Measurements from ENCODE around the gene SLC25A13. TPM values are rescaled to one million over a fixed set of nuclear protein-coding genes. Genes with fewer than 3 reads are reported as not detected.

SLC25A13 gene
- total and polyA plus RNA-seq, 9 of the 15 experiments (the other 6 are each of a cell fraction or from before 2014, with no cell fraction given): 21.4 to 80.2 (median 58.7) TPM

GRCh38 chr7:96303105-96303685 lies 18.7 kb downstream of the SLC25A13 start:
- in situ Hi-C loops (cut with MboI): no loop called here
- H3K4me2 ChIP-seq (ENCODE audit: insufficient read depth, low read length): peak overlapping the region; percentile 56
- no peaks in the 10 kb centered on the region for H3K27me3 ChIP-seq (ENCODE audit: control insufficient read depth in 2 of 2, insufficient read depth in 2 of 2, low read length in 2 of 2)
- CTCF ChIA-PET (ENCODE audit: low intra/inter-chr PET ratio): no interaction called here
- intact Hi-C loops (cut with micrococcal nuclease): no loop called here
- peak overlapping the region; percentile 61 for H3K27ac ChIP-seq (ENCODE audit: extremely low read depth, low read depth, low read length)
- no peaks in the 10 kb centered on the region for H3K9me1 ChIP-seq (ENCODE audit: control insufficient read depth, insufficient read depth, low read length)
- H2AFZ ChIP-seq (ENCODE audit: low read depth, low read length): peak overlapping the region; percentile 18; the same call in 1 of the 2 replicates
- no peak overlapping the region for H3K4me3 ChIP-seq
- peak overlapping the region in 1 of 2 experiments; percentile 8; a peak in 1 of 4 replicates for H3K9ac ChIP-seq (ENCODE audit: insufficient read depth in 1 of 2, low read depth in 2 of 2, low read length in 2 of 2)
- ATAC-seq: peak; percentile 90
- peaks cover 9% of the 10 kb centered on the region; the same call in 1 of the 3 replicates for H3K36me3 ChIP-seq (ENCODE audit: control insufficient read depth, insufficient read depth, low read length)
- POLR2A ChIA-PET: interaction anchor here (1.9 kb wide), 1 partner anchor 16 kb away, joined by 6 read pairs; no protein-coding TSS in a partner anchor
- H3K79me2 ChIP-seq (ENCODE audit: control insufficient read depth, insufficient read depth, low read length): peaks cover 90% of the 10 kb centered on the region
- WGBS (ENCODE audit: insufficient coverage, low coverage, missing lambda C conversion rate): 22% methylated on average over 5 of the region's 5 CpGs
- no TSS peak for BruUV-seq (replicated peaks)
- peaks cover 0 to 42% of the 10 kb centered on the region in 2 experiments; a peak in 4 of 5 replicates for H3K4me1 ChIP-seq (replicated peaks in 1 of 2; ENCODE audit: control insufficient read depth in 2 of 2, insufficient read depth in 2 of 2, low read length in 2 of 2)
- no peaks in the 10 kb centered on the region; the same call in 1 of the 2 replicates for H3K9me3 ChIP-seq (replicated peaks; ENCODE audit: control insufficient read depth, insufficient read depth, low read depth, low read length)
- peaks cover 21% of the 10 kb centered on the region for H4K20me1 ChIP-seq (replicated peaks; ENCODE audit: control insufficient read depth, insufficient read depth, low read length)
- DNase-seq (ENCODE audit: extremely low read depth in 1 of 4, low spot score in 3 of 4): peak; percentile 47 to 70 (median 56)
- FAIRE-seq: peak; percentile 84
- TF ChIP-seq KLF10 (CRISPR knock-in tag; IDR thresholded peaks at IDR 0.05) (no peak), SIN3A (IDR thresholded peaks at IDR 0.05; ENCODE audit: borderline replicate concordance in 2 of 2, control insufficient read depth in 1 of 2, low read depth in 2 of 2, low read length in 2 of 2) (0 out of 4 replicates have a peak, but pooled peaks of 1 of the 2 experiments have one; percentile 44), ZNF609 (CRISPR knock-in tag; IDR thresholded peaks at IDR 0.05; ENCODE audit: borderline replicate concordance) (no peak), ARID1B (IDR thresholded peaks at IDR 0.05) (peak; percentile 81), LEF1 (IDR thresholded peaks at IDR 0.05) (peak; percentile 81), ZNF143 (CRISPR knock-in tag; IDR thresholded peaks at IDR 0.05) (peak; percentile 82), CREB3L1 (IDR thresholded peaks at IDR 0.05; ENCODE audit: borderline replicate concordance, low read depth) (0 out of 2 replicates have a peak, but pooled peaks have one; percentile 19), GTF2A2 (tag; IDR thresholded peaks at IDR 0.05) (no peak), PRDM10 (IDR thresholded peaks at IDR 0.05; ENCODE audit: partially characterized antibody) (peak; percentile 30)

All from K562 (cell line).